ENCODE measurements around the gene NETO1. TPM values are rescaled to one million over a fixed set of nuclear protein-coding genes. Genes with fewer than 3 reads are reported as not detected.
A peak's percentile ranks its signal among the peaks of the same experiment; 100 is the strongest.

NETO1 gene
- total RNA-seq, 1 experiment from 2014 or later, result 5.9 TPM

GRCh38 chr18:72869226-72870185, 1.7 kb upstream of the NETO1 start:
- H3K56ac ChIP-seq (ENCODE audit: insufficient read length, low read depth, low read length), result no peak overlapping the region
- H3K27me3 ChIP-seq (ENCODE audit: insufficient read depth, low read length), result peaks cover 4% of the 10 kb centered on the region; the same call in 1 of the 2 replicates
- no peak overlapping the region for H3K4ac ChIP-seq (ENCODE audit: low read depth, low read length)
- H3T11ph ChIP-seq (ENCODE audit: low read length), result no peak overlapping the region
- no peak overlapping the region for H3K27ac Mint-ChIP-seq
- no CpG with 5 or more reads among the region's 57 CpGs for WGBS (ENCODE audit: extremely low coverage, insufficient read length, low lambda C conversion rate)
- H3K36me3 Mint-ChIP-seq (ENCODE audit: insufficient read depth in 1 of 3, low read depth in 3 of 3), result no peaks in the 10 kb centered on the region
- no peak overlapping the region for H4K5ac ChIP-seq (ENCODE audit: insufficient read length, low read depth, low read length)
- H3K27ac ChIP-seq (ENCODE audit: insufficient read length, low read depth, low read length), result no peak overlapping the region
- H2BK120ac ChIP-seq (ENCODE audit: low read depth, low read length, poor library complexity, severe bottlenecking), result no peak overlapping the region
- no peaks in the 10 kb centered on the region for H3K9me3 ChIP-seq (ENCODE audit: control insufficient read depth, low read depth, low read length)
- H3K23ac ChIP-seq (ENCODE audit: insufficient read length, low read depth, low read length), result no peak overlapping the region
- H4K8ac ChIP-seq (replicated peaks; ENCODE audit: insufficient read length, low read depth, low read length), result no peak overlapping the region
- no peak overlapping the region for H2BK15ac ChIP-seq (ENCODE audit: low read depth, low read length)
- H3K9ac ChIP-seq (ENCODE audit: extremely low read depth, insufficient read length, low read length), result no peak overlapping the region
- no peaks in the 10 kb centered on the region for H3K9me3 Mint-ChIP-seq
- H3K14ac ChIP-seq (ENCODE audit: insufficient read depth, low read length), result no peak overlapping the region
- peaks cover 63% of the 10 kb centered on the region for H3K27me3 Mint-ChIP-seq (ENCODE audit: low read depth)
- H3K79me2 ChIP-seq (ENCODE audit: insufficient read depth, low read length), result no peaks in the 10 kb centered on the region
- H3K4me3 Mint-ChIP-seq, result peak overlapping the region; percentile 76 to 80
- no peak overlapping the region for H3K18ac ChIP-seq (ENCODE audit: insufficient read length, low read depth, low read length)
- no peaks in the 10 kb centered on the region for H4K20me1 ChIP-seq (ENCODE audit: control insufficient read depth, insufficient read depth, insufficient read length)
- peak overlapping the region; percentile 87 for H3K4me2 ChIP-seq (ENCODE audit: insufficient read depth, insufficient read length, low read length)
- H2BK12ac ChIP-seq (ENCODE audit: insufficient read length, low read depth, low read length), result no peak overlapping the region
- no peak overlapping the region for H2BK20ac ChIP-seq (ENCODE audit: low read depth, low read length, poor library complexity, severe bottlenecking)
- no peaks in the 10 kb centered on the region for H3K79me1 ChIP-seq (ENCODE audit: insufficient read depth, low read depth, low read length, poor library complexity, severe bottlenecking)
- H3K4me1 Mint-ChIP-seq, result peaks cover 17 to 27% of the 10 kb centered on the region in 2 experiments
- H3K23me2 ChIP-seq (ENCODE audit: insufficient read length, low read depth, low read length, poor library complexity, severe bottlenecking), result peaks cover 23% of the 10 kb centered on the region
- peak; percentile 43 for DNase-seq
- TF ChIP-seq CTCF (conservative IDR thresholded peaks at IDR 0.05), result no peak
- H2BK5ac ChIP-seq (ENCODE audit: insufficient read length, low read length), result no peak overlapping the region
- peak overlapping the region; percentile 57 for H2AFZ ChIP-seq (ENCODE audit: low read length)
- H3K4me1 ChIP-seq (ENCODE audit: insufficient read depth, low read length), result peaks cover 3% of the 10 kb centered on the region; the same call in 1 of the 2 replicates
- H2AK5ac ChIP-seq (ENCODE audit: insufficient read length, low read length), result no peak overlapping the region
- H4K91ac ChIP-seq (ENCODE audit: insufficient read length, low read depth, low read length), result no peak overlapping the region
